H1 (cell line): Measurements from ENCODE around the gene SCYL1.

ENCODE experiments used
- POLR2AphosphoS5 ChIP-seq: IDR thresholded peaks from 2 replicates; pipeline ENCODE4 v1.6.1; 2011; ENCODE audit warnings: low read depth, low read length
- RXRA ChIP-seq: IDR thresholded peaks from 2 replicates; pipeline ENCODE4 v1.6.1; 2011; ENCODE audit warnings: low read depth, mild to moderate bottlenecking, low read length, moderate library complexity; ENCODE audit not compliant: insufficient read depth

DNA sequence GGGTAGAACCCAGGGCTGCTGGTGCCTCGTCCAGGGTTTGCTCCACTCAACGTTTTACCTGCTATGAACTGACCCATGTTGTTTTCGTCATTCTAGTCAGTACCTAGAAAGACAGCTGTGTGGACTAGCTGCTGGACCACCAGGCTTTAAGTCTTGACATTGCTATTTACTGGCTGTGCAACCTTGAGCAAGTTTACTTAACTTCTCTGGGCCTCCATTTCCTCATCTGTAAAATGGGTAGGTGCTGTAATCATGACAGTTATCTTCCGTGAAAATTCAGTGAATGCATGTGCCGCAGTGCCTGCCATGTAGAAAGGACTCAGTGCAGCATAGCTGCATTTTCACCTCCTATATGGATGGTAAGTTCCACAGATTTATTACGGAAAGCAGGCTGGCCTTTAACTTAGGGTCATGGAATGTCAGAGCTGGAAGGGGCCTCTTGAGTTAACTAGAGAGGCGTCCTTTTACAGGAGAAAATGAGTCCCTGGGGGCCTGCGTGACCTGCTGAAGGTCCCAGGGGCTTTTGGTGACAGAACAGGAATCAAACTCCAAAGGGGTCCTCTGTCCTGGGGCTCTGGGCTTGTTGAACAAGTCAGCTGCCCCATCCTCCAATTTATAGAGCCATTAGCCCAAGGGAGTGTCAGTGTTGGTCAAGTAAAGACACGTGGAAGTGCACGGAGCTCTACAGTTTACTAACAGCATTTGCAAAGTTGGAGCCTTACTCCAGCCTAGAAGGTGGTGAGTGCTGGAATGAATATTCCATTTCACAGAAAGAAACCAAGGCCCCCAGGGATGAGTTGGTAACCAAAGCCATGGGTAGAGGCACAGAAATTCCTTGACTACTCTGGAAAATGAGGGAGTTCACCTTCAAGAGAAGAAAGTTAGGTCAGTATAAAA lies 38.1 kb upstream of the SCYL1 start:
- TF ChIP-seq POLR2AphosphoS5 (no peak), RXRA (no peak)
